Measurements from ENCODE around the gene FAM171A1.

Gene FAM171A1

GRCh38 chr10:15374156-15374555 is 3.1 kb upstream of the FAM171A1 start:
- DNase-seq, result no peak

- DNase-seq, result no peak
Measured at GRCh38 chr10:15373199-15373598, 2.1 kb upstream of the FAM171A1 start.

GRCh38 chr10:15370212-15370855 is 755 bp downstream of the FAM171A1 start:
- peak in 16 of 58 donors; percentile 8 to 60 (median 48) for DNase-seq

GRCh38 chr10:15369256-15370211 is 1.6 kb downstream of the FAM171A1 start:
- peak in 33 of 58 donors; percentile 11 to 63 (median 37) for DNase-seq

GRCh38 chr10:15368101-15368855 is 2.8 kb downstream of the FAM171A1 start:
- no peak for DNase-seq

GRCh38 chr10:15367296-15368085 is 3.6 kb downstream of the FAM171A1 start:
- no peak for DNase-seq

- no peak for DNase-seq
Measured at GRCh38 chr10:15365692-15366091, 5.4 kb downstream of the FAM171A1 start.

- DNase-seq, result no peak
Measured at GRCh38 chr10:15364001-15364400, 7.1 kb downstream of the FAM171A1 start.

GRCh38 chr10:15363031-15363430 is 8.1 kb downstream of the FAM171A1 start:
- DNase-seq, result no peak

GRCh38 chr10:15361131-15361530 is 10.0 kb downstream of the FAM171A1 start:
- no peak for DNase-seq

GRCh38 chr10:15360566-15360965 is 10.5 kb downstream of the FAM171A1 start:
- DNase-seq, result no peak

GRCh38 chr10:15353471-15354017 is 17.5 kb downstream of the FAM171A1 start:
- DNase-seq, result no peak

- no peak for DNase-seq
Measured at GRCh38 chr10:15352836-15353235, 18.3 kb downstream of the FAM171A1 start.

- no peak for DNase-seq
Measured at GRCh38 chr10:15352201-15352600, 18.9 kb downstream of the FAM171A1 start.

GRCh38 chr10:15351099-15351820 is 19.8 kb downstream of the FAM171A1 start:
- DNase-seq, result peak in 1 of 58 donors; percentile 17

GRCh38 chr10:15349112-15349511 is 22.0 kb downstream of the FAM171A1 start:
- DNase-seq, result no peak

- DNase-seq, result peak in 12 of 58 donors; percentile 6 to 39 (median 14)
Measured at GRCh38 chr10:15348579-15348978, 22.5 kb downstream of the FAM171A1 start.

- no peak for DNase-seq
Measured at GRCh38 chr10:15347150-15347549, 23.9 kb downstream of the FAM171A1 start.

- DNase-seq, result peak in 17 of 58 donors; percentile 2 to 52 (median 29)
Measured at GRCh38 chr10:15346440-15347141, 24.5 kb downstream of the FAM171A1 start.
